ENCODE measurements around the gene SPG7.

Gene SPG7

GRCh38 chr16:89504091-89504490 lies 4.1 kb upstream of the SPG7 start:
- Histone ChIP-seq H3K79me2 (ENCODE audit: insufficient read depth, low read length) (peaks cover 6% of the 10 kb centered on the region; the same call in 1 of the 2 replicates), H3F3A (ENCODE audit: insufficient read depth, low read length) (no peaks in the 10 kb centered on the region)

DNA sequence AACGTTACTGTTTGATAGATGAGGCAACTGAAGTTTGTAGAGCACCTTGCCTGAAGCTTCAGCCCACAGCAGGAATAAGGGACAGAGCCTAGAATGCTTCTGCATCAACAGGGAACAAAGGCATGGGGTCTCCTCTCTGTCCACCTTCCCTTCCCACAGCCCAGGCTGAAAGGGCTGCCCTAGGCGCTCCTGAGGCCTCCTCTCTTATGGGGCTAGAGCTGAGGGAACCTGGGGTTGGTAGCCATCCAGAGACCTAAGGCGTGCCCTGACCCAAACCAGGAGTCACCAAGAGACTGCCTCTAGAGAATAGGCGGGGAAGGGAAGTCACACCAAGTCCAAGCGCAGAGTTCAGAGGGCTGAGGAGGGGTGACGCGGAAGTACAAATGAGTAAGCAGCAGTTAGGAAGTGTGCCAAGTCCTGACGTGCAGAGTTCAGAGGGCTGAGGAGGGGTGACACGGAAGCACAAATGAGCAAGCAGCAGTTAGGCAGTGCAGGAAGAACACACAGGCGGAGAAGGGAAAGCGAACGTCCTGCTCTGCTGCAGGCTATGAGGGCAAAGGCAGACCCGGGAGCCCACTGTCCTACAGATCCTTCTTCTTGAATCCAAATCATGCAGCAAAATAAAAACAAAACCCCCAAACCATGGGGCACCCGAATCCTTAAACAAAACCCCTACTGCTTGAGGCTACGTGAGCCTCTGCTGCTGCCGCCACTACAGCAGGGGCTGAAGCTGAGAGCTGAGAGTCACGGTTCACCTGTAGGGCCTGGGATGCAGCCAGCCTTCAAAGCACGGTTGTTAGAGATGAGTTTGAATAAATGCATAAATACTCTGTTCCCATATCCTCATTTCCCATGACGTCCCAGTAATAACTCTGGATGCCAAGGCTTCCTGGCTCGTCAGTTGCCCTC lies 2.7 kb upstream of the SPG7 start:
- TF ChIP-seq CTCF (IDR thresholded peaks at IDR 0.05; ENCODE audit: low read length) = no peak
- TF ChIP-seq EZH2 (IDR thresholded peaks at IDR 0.05; ENCODE audit: borderline replicate concordance, low read length) = no peak
- Histone ChIP-seq H3K27ac (ENCODE audit: low read depth, low read length, poor library complexity, severe bottlenecking) (peak overlapping the region; percentile 83), H3K4me1 (ENCODE audit: insufficient read depth, low read length, severe bottlenecking) (peaks cover 42% of the 10 kb centered on the region), H3F3A (ENCODE audit: insufficient read depth, low read length) (no peaks in the 10 kb centered on the region), H3K4me2 (ENCODE audit: low read length) (peak overlapping the region; percentile 72), H3K27me3 (ENCODE audit: insufficient read depth, low read length) (no peaks in the 10 kb centered on the region), H3K4me3 (ENCODE audit: low read depth, low read length, poor library complexity, severe bottlenecking) (peak overlapping the region; percentile 88), H3K9ac (ENCODE audit: low read length) (peak overlapping the region; percentile 59), H4K20me1 (ENCODE audit: insufficient read depth, low read length) (no peaks in the 10 kb centered on the region), H3K79me2 (ENCODE audit: insufficient read depth, low read length) (peaks cover 14% of the 10 kb centered on the region), H2AFZ (ENCODE audit: low read length) (no peak overlapping the region), H3K36me3 (ENCODE audit: insufficient read depth, low read length) (peaks cover 3% of the 10 kb centered on the region; the same call in 1 of the 2 replicates), H3K9me3 (ENCODE audit: low read length) (no peaks in the 10 kb centered on the region), H3K9me2 (ENCODE audit: low read depth, low read length) (no peaks in the 10 kb centered on the region)

More at GRCh38 chr16:89504091-89504490, 4.1 kb upstream of the SPG7 start:
- H3K36me3 ChIP-seq (ENCODE audit: insufficient read depth, low read length) = no peaks in the 10 kb centered on the region
- H3K4me2 ChIP-seq (ENCODE audit: low read length) = no peak overlapping the region
- no peaks in the 10 kb centered on the region for H3K9me2 ChIP-seq (ENCODE audit: low read depth, low read length)
- no peak overlapping the region for H3K27ac ChIP-seq (ENCODE audit: low read depth, low read length, poor library complexity, severe bottlenecking)
- H3K9me3 ChIP-seq (ENCODE audit: low read length) = no peaks in the 10 kb centered on the region
- H3K27me3 ChIP-seq (ENCODE audit: insufficient read depth, low read length) = no peaks in the 10 kb centered on the region
- no peak overlapping the region for H3K4me3 ChIP-seq (ENCODE audit: low read depth, low read length, poor library complexity, severe bottlenecking)
- H3K4me1 ChIP-seq (ENCODE audit: insufficient read depth, low read length, severe bottlenecking) = peaks cover 29% of the 10 kb centered on the region
- H4K20me1 ChIP-seq (ENCODE audit: insufficient read depth, low read length) = no peaks in the 10 kb centered on the region
- H2AFZ ChIP-seq (ENCODE audit: low read length) = no peak overlapping the region
- TF ChIP-seq EZH2 (IDR thresholded peaks at IDR 0.05; ENCODE audit: borderline replicate concordance, low read length) (no peak), CTCF (IDR thresholded peaks at IDR 0.05; ENCODE audit: low read length) (no peak)
- no peak overlapping the region for H3K9ac ChIP-seq (ENCODE audit: low read length)

- Histone ChIP-seq H3K9me2 (ENCODE audit: low read depth, low read length) (no peaks in the 10 kb centered on the region), H3K36me3 (ENCODE audit: insufficient read depth, low read length) (peaks cover 9% of the 10 kb centered on the region; the same call in 1 of the 2 replicates), H3K9me3 (ENCODE audit: low read length) (no peaks in the 10 kb centered on the region), H3K4me2 (ENCODE audit: low read length) (peak overlapping the region; percentile 72), H2AFZ (ENCODE audit: low read length) (no peak overlapping the region), H3K27me3 (ENCODE audit: insufficient read depth, low read length) (no peaks in the 10 kb centered on the region), H4K20me1 (ENCODE audit: insufficient read depth, low read length) (no peaks in the 10 kb centered on the region), H3K27ac (ENCODE audit: low read depth, low read length, poor library complexity, severe bottlenecking) (peak overlapping the region; percentile 83), H3K9ac (ENCODE audit: low read length) (peak overlapping the region; percentile 59), H3K79me2 (ENCODE audit: insufficient read depth, low read length) (peaks cover 14% of the 10 kb centered on the region), H3K4me3 (ENCODE audit: low read depth, low read length, poor library complexity, severe bottlenecking) (peak overlapping the region; percentile 88), H3K4me1 (ENCODE audit: insufficient read depth, low read length, severe bottlenecking) (peaks cover 49% of the 10 kb centered on the region), H3F3A (ENCODE audit: insufficient read depth, low read length) (no peaks in the 10 kb centered on the region)
- TF ChIP-seq EZH2 (IDR thresholded peaks at IDR 0.05; ENCODE audit: borderline replicate concordance, low read length) (no peak), CTCF (IDR thresholded peaks at IDR 0.05; ENCODE audit: low read length) (no peak)
Measured at GRCh38 chr16:89506113-89506504, 2.1 kb upstream of the SPG7 start.
